ENCODE results near the gene LRRN4. TPM values are rescaled to one million over a fixed set of nuclear protein-coding genes. Genes with fewer than 3 reads are reported as not detected.

LRRN4 gene
- total RNA-seq, 1 experiment from 2014 or later: 0.10 TPM

- CTCF ChIA-PET: no interaction called here
- no peaks in the 10 kb centered on the region for H4K20me1 ChIP-seq (ENCODE audit: insufficient read depth)
These were observed 46.0 kb upstream of the LRRN4 start for GRCh38 chr20:6099819-6100218.

GRCh38 chr20:6095409-6095808 lies 41.5 kb upstream of the LRRN4 start:
- Histone ChIP-seq H3K4me3 (replicated peaks in 1 of 2; ENCODE audit: low read depth in 1 of 2, low read length in 2 of 2) (no peak overlapping the region), H3K27me3 (ENCODE audit: insufficient read depth, low read length) (no peaks in the 10 kb centered on the region), H3K79me2 (ENCODE audit: insufficient read depth, low read length) (no peaks in the 10 kb centered on the region), H3K27ac (ENCODE audit: low read depth, low read length) (no peak overlapping the region), H3K9me2 (ENCODE audit: insufficient read depth) (no peaks in the 10 kb centered on the region), H3K9me3 (ENCODE audit: control insufficient read depth in 1 of 2, insufficient read depth in 1 of 2, low read depth in 1 of 2, low read length in 2 of 2) (no peaks in the 10 kb centered on the region), H4K20me1 (ENCODE audit: insufficient read depth) (no peaks in the 10 kb centered on the region), H3K4me2 (ENCODE audit: low read length) (no peak overlapping the region), H3K36me3 (ENCODE audit: control insufficient read depth in 1 of 2, insufficient read depth in 2 of 2, low read length in 2 of 2) (peaks cover 19 to 22% of the 10 kb centered on the region in 2 experiments; a peak in 3 of 4 replicates), H3K4me1 (ENCODE audit: control insufficient read depth in 1 of 2, insufficient read depth in 2 of 2, low read length in 2 of 2) (no peaks in the 10 kb centered on the region), H3K9ac (ENCODE audit: low read length) (no peak overlapping the region), H2AFZ (ENCODE audit: low read depth, low read length, poor library complexity, severe bottlenecking) (no peak overlapping the region)
- intact Hi-C loops (cut with micrococcal nuclease): no loop called here
- RAD21 ChIA-PET (ENCODE audit: low non-redundant PET in 1 of 2, low total read pairs in 2 of 2, uncharacterized antibody in 2 of 2, unreplicated experiment in 2 of 2): no interaction called here
- no peak for DNase-seq (ENCODE audit: low read depth, low spot score)
- CTCF ChIA-PET: no interaction called here
- TF ChIP-seq EGR1 (IDR thresholded peaks at IDR 0.05; ENCODE audit: low read depth) (no peak), YY1 (IDR thresholded peaks at IDR 0.05; ENCODE audit: extremely low read depth, insufficient replicate concordance, low read depth, low read length) (no peak), SP1 (IDR thresholded peaks at IDR 0.05; ENCODE audit: low read depth) (no peak), ZNF274 (IDR thresholded peaks at IDR 0.05; ENCODE audit: low read depth, low read length) (no peak), ZFX (IDR thresholded peaks at IDR 0.05) (no peak), MAX (IDR thresholded peaks at IDR 0.05) (no peak)
- no peak for ATAC-seq
- POLR2A ChIA-PET: no interaction called here
- no TSS peak for BruUV-seq (replicated peaks)

More at GRCh38 chr20:6099819-6100218, 46.0 kb upstream of the LRRN4 start:
- Histone ChIP-seq H3K36me3 (ENCODE audit: control insufficient read depth in 1 of 2, insufficient read depth in 2 of 2, low read length in 2 of 2) (peaks cover 12 to 21% of the 10 kb centered on the region in 2 experiments; a peak in 3 of 4 replicates), H3K4me3 (replicated peaks in 1 of 2; ENCODE audit: low read depth in 1 of 2, low read length in 2 of 2) (no peak overlapping the region), H3K27ac (ENCODE audit: low read depth, low read length) (no peak overlapping the region), H3K9me2 (ENCODE audit: insufficient read depth) (no peaks in the 10 kb centered on the region), H3K9me3 (ENCODE audit: control insufficient read depth in 1 of 2, insufficient read depth in 1 of 2, low read depth in 1 of 2, low read length in 2 of 2) (no peaks in the 10 kb centered on the region), H3K4me2 (ENCODE audit: low read length) (no peak overlapping the region), H3K27me3 (ENCODE audit: insufficient read depth, low read length) (no peaks in the 10 kb centered on the region), H3K4me1 (ENCODE audit: control insufficient read depth in 1 of 2, insufficient read depth in 2 of 2, low read length in 2 of 2) (no peaks in the 10 kb centered on the region), H3K79me2 (ENCODE audit: insufficient read depth, low read length) (no peaks in the 10 kb centered on the region), H3K9ac (ENCODE audit: low read length) (no peak overlapping the region), H2AFZ (ENCODE audit: low read depth, low read length, poor library complexity, severe bottlenecking) (no peak overlapping the region)
- DNase-seq (ENCODE audit: low read depth, low spot score) (no peak), ATAC-seq (no peak)
- TF ChIP-seq SRF (IDR thresholded peaks at IDR 0.05; ENCODE audit: low read depth) (no peak), SIN3A (IDR thresholded peaks at IDR 0.05; ENCODE audit: low read depth) (no peak), ZFX (IDR thresholded peaks at IDR 0.05) (no peak), EZH2 (IDR thresholded peaks at IDR 0.05) (no peak), MAX (IDR thresholded peaks at IDR 0.05) (no peak), CBX3 (IDR thresholded peaks at IDR 0.05; ENCODE audit: low read depth) (no peak), YY1 (IDR thresholded peaks at IDR 0.05; ENCODE audit: extremely low read depth, insufficient replicate concordance, low read depth, low read length) (no peak), POLR2AphosphoS5 (IDR thresholded peaks at IDR 0.05; ENCODE audit: low read depth, low read length) (no peak), RAD21 (IDR thresholded peaks at IDR 0.05; ENCODE audit: low read depth) (no peak), ELF1 (IDR thresholded peaks at IDR 0.05; ENCODE audit: borderline replicate concordance, low read depth) (no peak), SP1 (IDR thresholded peaks at IDR 0.05; ENCODE audit: low read depth) (no peak), EZH2phosphoT487 (IDR thresholded peaks at IDR 0.05; ENCODE audit: borderline replicate concordance) (no peak), EGR1 (IDR thresholded peaks at IDR 0.05; ENCODE audit: low read depth) (no peak), JUND (IDR thresholded peaks at IDR 0.05) (no peak), FOSL1 (IDR thresholded peaks at IDR 0.05; ENCODE audit: low read depth) (no peak)
- intact Hi-C loops (cut with micrococcal nuclease): no loop called here
- ChIA-PET RAD21 (ENCODE audit: low non-redundant PET in 1 of 2, low total read pairs in 2 of 2, uncharacterized antibody in 2 of 2, unreplicated experiment in 2 of 2) (no interaction called here), POLR2A (no interaction called here)
- BruUV-seq (replicated peaks): no TSS peak

All from HCT116 (cell line).